ENCODE data around the gene CLIP2.

GRCh38 chr7:74289659-74290552 is 699 bp downstream of the CLIP2 start:
- TF ChIP-seq CTCF (IDR thresholded peaks at IDR 0.05) = no peak
- TF ChIP-seq POLR2A (IDR thresholded peaks at IDR 0.05) = peak in 1 of 2 donors; percentile 8
- peak in 1 of 2 donors; percentile 63 for TF ChIP-seq POLR2AphosphoS5 (IDR thresholded peaks at IDR 0.05; ENCODE audit: insufficient read depth in 1 of 2, low read depth in 1 of 2)

All from vagina (tissue), 2 donors.